Panc1 (cell line): ENCODE measurements around the gene ZDHHC13.

Experiments used
- CTCF ChIP-seq: fragments of 450-650 bp; IDR thresholded peaks from 2 replicates; pipeline ENCODE4 v1.5.1; 2017; ENCODE audit warnings: mild to moderate bottlenecking
- POLR2AphosphoS5 ChIP-seq: IDR thresholded peaks from 2 replicates; pipeline ENCODE4 v1.6.1; 2012; ENCODE audit warnings: mild to moderate bottlenecking, low read depth, low read length, moderate library complexity
- SIN3A ChIP-seq: IDR thresholded peaks from 2 replicates; pipeline ENCODE4 v1.6.1; 2012; ENCODE audit warnings: low read depth, mild to moderate bottlenecking, low read length, moderate library complexity, borderline replicate concordance; ENCODE audit not compliant: insufficient read depth

GRCh38 chr11:19176629-19177186, 59.7 kb downstream of the ZDHHC13 start:
- TF ChIP-seq CTCF (no peak), SIN3A (no peak), POLR2AphosphoS5 (no peak)
